DMS79 (cell line): ENCODE data around the gene CACNA2D3.
A peak's percentile ranks its signal among the peaks of the same experiment; 100 is the strongest.

ENCODE experiments used
- DNase-seq: peaks from one replicate; lab custom pipeline; 2025; lab: John Stamatoyannopoulos, UW

CACNA2D3 gene

GRCh38 chr3:54800478-54800877, 678.1 kb downstream of the CACNA2D3 start:
- no peak for DNase-seq

GRCh38 chr3:54801977-54802376, 679.6 kb downstream of the CACNA2D3 start:
- DNase-seq, result no peak

- no peak for DNase-seq
Observed at GRCh38 chr3:54810401-54810800, 688.0 kb downstream of the CACNA2D3 start.

GRCh38 chr3:54814224-54814623, 691.9 kb downstream of the CACNA2D3 start:
- no peak for DNase-seq

- DNase-seq, result no peak
Observed at GRCh38 chr3:54817628-54818027, 695.3 kb downstream of the CACNA2D3 start.

- no peak for DNase-seq
Observed at GRCh38 chr3:54818486-54818885, 696.1 kb downstream of the CACNA2D3 start.

- no peak for DNase-seq
Observed at GRCh38 chr3:54818942-54819341, 696.6 kb downstream of the CACNA2D3 start.

- no peak for DNase-seq
Observed at GRCh38 chr3:54819946-54820345, 697.6 kb downstream of the CACNA2D3 start.

- DNase-seq, result peak; percentile 10
Observed at GRCh38 chr3:54822206-54822605, 699.9 kb downstream of the CACNA2D3 start.

- no peak for DNase-seq
Observed at GRCh38 chr3:54826251-54826691, 703.9 kb downstream of the CACNA2D3 start.

GRCh38 chr3:54827056-54827687, 704.8 kb downstream of the CACNA2D3 start:
- DNase-seq, result no peak

- DNase-seq, result no peak
Observed at GRCh38 chr3:54827776-54828175, 705.4 kb downstream of the CACNA2D3 start.

- DNase-seq, result no peak
Observed at GRCh38 chr3:54830658-54831057, 708.3 kb downstream of the CACNA2D3 start.

- no peak for DNase-seq
Observed at GRCh38 chr3:54831112-54831511, 708.8 kb downstream of the CACNA2D3 start.

- DNase-seq, result no peak
Observed at GRCh38 chr3:54832876-54833275, 710.5 kb downstream of the CACNA2D3 start.

GRCh38 chr3:54835701-54836100, 713.3 kb downstream of the CACNA2D3 start:
- DNase-seq, result no peak

GRCh38 chr3:54836871-54837270, 714.5 kb downstream of the CACNA2D3 start:
- DNase-seq, result peak; percentile 63

GRCh38 chr3:54837964-54838363, 715.6 kb downstream of the CACNA2D3 start:
- DNase-seq, result no peak

- no peak for DNase-seq
Observed at GRCh38 chr3:54841471-54841870, 719.1 kb downstream of the CACNA2D3 start.

- no peak for DNase-seq
Observed at GRCh38 chr3:54843352-54843751, 721.0 kb downstream of the CACNA2D3 start.

GRCh38 chr3:54844211-54844610, 721.9 kb downstream of the CACNA2D3 start:
- DNase-seq, result no peak

GRCh38 chr3:54845011-54845410, 722.7 kb downstream of the CACNA2D3 start:
- no peak for DNase-seq

GRCh38 chr3:54845551-54845950, 723.2 kb downstream of the CACNA2D3 start:
- no peak for DNase-seq

- DNase-seq, result no peak
Observed at GRCh38 chr3:54846119-54846518, 723.8 kb downstream of the CACNA2D3 start.
